ENCODE results near the gene GAK.

Gene GAK

GRCh38 chr4:834368-835147, 97.6 kb downstream of the GAK start:
- no peak overlapping the region for H3K4me3 ChIP-seq (ENCODE audit: low read length)
- TF ChIP-seq ZNF274 (IDR thresholded peaks at IDR 0.05; ENCODE audit: low read depth, low read length): no peak

GRCh38 chr4:833731-834367, 98.3 kb downstream of the GAK start:
- H3K4me3 ChIP-seq (ENCODE audit: low read length): no peak overlapping the region
- no peak for TF ChIP-seq ZNF274 (IDR thresholded peaks at IDR 0.05; ENCODE audit: low read depth, low read length)

DNA sequence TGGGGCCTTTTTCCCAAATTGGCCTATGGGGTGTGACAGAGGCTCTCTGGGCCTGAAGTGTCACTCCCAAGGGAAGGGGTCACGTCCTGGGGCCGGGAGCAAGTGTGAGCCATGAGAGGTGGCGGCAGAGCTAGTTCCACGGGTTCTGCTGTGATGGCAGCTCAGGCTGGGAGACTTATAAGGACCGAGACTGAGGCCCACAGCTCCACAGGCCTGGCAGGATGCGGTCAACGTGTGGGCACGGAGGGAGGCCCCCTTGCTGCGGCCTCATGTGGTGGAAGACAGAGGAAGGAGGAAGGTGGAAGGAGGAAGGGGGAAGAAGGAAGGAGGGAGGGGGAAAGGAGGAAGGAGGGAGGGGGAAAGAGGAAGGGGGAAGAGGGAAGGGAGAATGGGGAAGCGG, 99.0 kb downstream of the GAK start:
- no peak for TF ChIP-seq ZNF274 (IDR thresholded peaks at IDR 0.05; ENCODE audit: low read depth, low read length)
- no peak overlapping the region for H3K4me3 ChIP-seq (ENCODE audit: low read length)

GRCh38 chr4:832536-832935, 99.6 kb downstream of the GAK start:
- H3K4me3 ChIP-seq (ENCODE audit: low read length): no peak overlapping the region
- TF ChIP-seq ZNF274 (IDR thresholded peaks at IDR 0.05; ENCODE audit: low read depth, low read length): no peak

DNA sequence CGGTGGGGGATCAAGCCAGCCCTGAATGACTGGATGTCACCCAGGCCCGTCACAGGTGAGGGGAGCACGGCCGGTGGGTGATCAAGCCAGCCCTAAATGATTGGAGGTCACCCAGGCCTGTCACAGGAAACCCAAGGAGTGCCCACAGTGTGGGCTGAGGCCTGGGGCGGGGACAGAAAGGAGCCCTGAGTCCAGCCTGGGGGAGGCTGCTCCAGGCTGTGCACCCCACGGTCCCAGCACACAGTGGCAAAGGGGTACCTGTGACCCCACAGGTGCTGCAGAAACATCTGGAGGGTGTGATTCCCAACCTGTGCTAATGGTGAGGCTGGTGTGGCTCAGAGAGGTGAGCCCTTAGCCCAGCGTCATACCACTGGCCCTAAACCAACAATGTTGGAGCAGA, 100.0 kb downstream of the GAK start:
- no peak for TF ChIP-seq ZNF274 (IDR thresholded peaks at IDR 0.05; ENCODE audit: low read depth, low read length)
- no peak overlapping the region for H3K4me3 ChIP-seq (ENCODE audit: low read length)

GRCh38 chr4:831483-831805, 100.7 kb downstream of the GAK start:
- no peak for TF ChIP-seq ZNF274 (IDR thresholded peaks at IDR 0.05; ENCODE audit: low read depth, low read length)
- H3K4me3 ChIP-seq (ENCODE audit: low read length): no peak overlapping the region

- no peak for TF ChIP-seq ZNF274 (IDR thresholded peaks at IDR 0.05; ENCODE audit: low read depth, low read length)
- H3K4me3 ChIP-seq (ENCODE audit: low read length): no peak overlapping the region
These were observed 101.3 kb downstream of the GAK start for GRCh38 chr4:830601-831482.

- H3K4me3 ChIP-seq (ENCODE audit: low read length): no peak overlapping the region
- TF ChIP-seq ZNF274 (IDR thresholded peaks at IDR 0.05; ENCODE audit: low read depth, low read length): no peak
These were observed 102.1 kb downstream of the GAK start for GRCh38 chr4:829761-830600.

- H3K4me3 ChIP-seq (ENCODE audit: low read length): no peak overlapping the region
- TF ChIP-seq ZNF274 (IDR thresholded peaks at IDR 0.05; ENCODE audit: low read depth, low read length): no peak
These were observed 102.8 kb downstream of the GAK start for GRCh38 chr4:829291-829690.

GRCh38 chr4:828641-829271, 103.4 kb downstream of the GAK start:
- H3K4me3 ChIP-seq (ENCODE audit: low read length): no peak overlapping the region

DNA sequence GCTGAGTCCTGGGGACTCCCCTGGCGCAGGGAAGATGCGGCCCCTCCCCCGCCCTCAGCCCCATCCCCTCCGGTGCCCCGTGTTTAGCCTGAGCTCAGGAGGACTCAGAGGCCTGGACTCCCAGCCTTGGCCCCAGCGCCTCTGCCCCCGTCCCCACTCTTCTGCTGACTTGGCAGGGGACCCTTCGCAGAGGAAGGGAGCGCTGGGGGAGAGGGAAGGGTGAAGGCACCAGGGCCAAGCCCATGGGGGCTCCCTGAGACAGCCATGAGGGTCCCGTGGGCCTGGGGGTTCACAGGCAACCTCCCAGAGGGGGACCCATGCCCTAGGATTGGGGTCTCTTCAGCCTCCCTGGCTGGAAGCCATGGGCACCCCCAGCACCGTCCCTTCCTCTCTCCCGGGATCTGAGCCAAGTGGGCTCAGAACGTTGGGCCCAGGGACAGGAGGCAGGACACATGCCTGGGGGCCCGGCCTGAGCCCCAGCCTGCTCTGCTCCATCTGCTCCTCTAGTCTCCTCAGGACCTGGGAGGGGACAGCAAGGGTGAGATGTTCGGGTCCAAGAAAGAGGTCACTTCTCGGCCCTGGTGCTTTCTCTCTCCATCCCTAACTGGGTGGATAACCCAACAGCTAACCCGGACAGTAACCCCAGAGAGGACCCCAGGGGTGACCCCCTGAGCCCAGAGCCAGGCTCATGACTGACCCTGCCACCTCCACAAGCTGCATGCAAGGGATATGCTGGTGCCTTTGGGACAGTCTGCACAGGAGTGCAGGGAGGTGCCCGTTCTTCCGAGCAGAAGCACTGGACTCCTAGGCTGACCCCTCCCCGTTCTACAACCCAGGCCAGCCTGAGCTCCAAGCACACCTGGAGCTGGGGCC, 104.7 kb downstream of the GAK start:
- TF ChIP-seq ZNF274 (IDR thresholded peaks at IDR 0.05; ENCODE audit: low read depth, low read length): no peak
- H3K4me3 ChIP-seq (ENCODE audit: low read length): no peak overlapping the region

More at GRCh38 chr4:828641-829271, 103.4 kb downstream of the GAK start:
- no peak for TF ChIP-seq ZNF274 (IDR thresholded peaks at IDR 0.05; ENCODE audit: low read depth, low read length)

- H3K4me3 ChIP-seq (ENCODE audit: low read length): no peak overlapping the region
- TF ChIP-seq ZNF274 (IDR thresholded peaks at IDR 0.05; ENCODE audit: low read depth, low read length): no peak
These were observed 105.5 kb downstream of the GAK start for GRCh38 chr4:826508-827208.
